Effector CD8-positive, alpha-beta T cell (primary cell): ENCODE data around the gene CLMN.
"Not testable (repeated sequence)": the region's sequence is repeated elsewhere in the genome, so short reads cannot be mapped to it uniquely, and the experiment has no call there.

Experiments used
- DNase-seq: peaks from one replicate; lab custom pipeline; 2025; lab: John Stamatoyannopoulos, UW

CLMN gene

DNA sequence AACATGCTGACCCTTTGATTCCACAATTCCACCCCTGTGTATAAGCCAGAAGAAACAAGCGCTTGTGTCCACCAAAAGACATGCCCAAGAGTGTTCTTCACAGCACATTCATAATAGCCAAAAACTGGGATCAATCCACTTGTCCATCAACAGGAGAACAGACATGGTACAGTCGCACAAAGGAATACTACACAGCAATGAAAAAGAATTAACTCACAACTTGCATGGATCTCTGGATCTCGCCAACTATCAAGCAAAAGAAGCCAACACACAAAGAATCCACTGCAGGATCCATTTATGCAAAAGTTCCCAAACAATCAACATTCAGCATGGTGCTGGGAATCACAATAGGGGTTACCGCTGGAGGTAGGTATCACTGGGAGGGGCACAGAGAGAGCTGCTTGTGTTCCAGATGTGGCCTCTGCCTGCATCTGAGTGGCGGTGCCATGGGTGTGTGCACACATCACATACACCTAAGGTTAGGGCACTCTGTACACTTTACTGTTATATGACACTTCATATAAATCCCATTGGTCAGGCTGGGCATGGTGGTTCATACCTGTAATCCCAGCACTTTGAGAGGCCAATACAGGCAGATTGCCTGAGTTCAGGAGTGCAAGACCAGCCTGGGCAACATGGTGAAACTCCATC lies 30.9 kb downstream of the CLMN start:
- DNase-seq, result no peak

DNA sequence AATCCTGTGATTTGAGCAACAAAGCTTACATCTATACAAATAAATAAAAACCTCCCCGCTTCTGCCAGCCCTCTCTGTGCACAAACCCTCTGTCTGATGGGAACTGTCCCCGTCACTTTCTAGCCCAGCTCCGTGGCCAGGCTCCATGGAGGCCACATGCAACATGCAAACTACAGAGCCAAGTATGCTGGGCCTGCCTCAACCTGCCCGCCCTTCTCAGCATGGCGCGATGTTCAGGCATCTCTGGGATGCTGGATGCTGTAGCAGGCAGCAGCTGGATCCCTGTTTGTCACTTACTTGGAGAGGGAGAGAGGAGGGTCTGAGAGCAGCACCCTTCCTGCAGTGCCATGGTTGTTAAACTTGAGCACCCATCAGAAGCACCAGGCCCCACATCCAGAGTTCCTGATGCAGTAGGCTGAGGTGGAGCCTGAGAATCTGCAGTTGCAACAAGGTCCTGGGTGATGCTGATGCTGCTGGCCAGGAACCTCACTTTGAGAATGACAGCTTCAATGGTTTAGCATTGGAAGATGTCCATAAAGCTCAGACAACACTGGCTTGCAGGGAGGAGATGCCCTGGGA lies 32.4 kb downstream of the CLMN start:
- DNase-seq, result no peak

DNA sequence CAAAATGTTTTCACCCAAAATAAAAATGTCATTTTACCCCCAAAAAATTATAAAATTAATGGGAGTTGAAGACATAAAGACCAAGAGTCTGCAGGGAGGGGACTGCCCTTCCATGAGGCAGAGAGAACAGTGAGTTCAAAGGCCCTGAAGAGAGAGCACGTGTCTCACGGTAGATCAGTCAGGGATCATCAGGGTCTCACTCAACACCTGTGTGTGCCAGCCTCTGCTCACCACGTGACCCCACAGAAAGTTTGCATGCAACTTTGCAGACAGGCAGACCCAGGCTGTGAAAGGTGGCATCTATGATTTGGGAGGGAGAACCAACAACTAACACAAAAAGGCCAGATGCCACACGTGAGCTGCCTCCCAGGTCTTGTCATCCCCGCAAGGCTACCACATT lies 33.1 kb downstream of the CLMN start:
- no peak for DNase-seq

DNA sequence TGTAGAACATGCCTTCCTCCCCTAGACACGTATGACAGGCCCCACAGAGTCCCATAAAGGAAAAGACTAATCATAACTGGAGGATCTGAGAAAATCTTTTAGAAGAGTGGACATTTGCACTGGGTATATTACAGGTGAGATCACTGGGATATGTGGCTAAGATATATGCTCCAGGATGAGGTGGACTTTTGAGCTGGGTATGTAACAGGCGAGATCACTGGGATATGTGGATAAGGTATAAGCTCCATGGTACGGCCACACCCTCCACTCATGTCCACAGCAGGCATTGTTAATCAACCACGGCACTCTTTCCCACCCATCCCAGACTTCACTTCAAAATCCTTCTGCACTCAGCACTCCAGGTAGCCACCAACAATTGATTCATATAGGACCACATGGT lies 34.1 kb downstream of the CLMN start:
- DNase-seq, result no peak

DNA sequence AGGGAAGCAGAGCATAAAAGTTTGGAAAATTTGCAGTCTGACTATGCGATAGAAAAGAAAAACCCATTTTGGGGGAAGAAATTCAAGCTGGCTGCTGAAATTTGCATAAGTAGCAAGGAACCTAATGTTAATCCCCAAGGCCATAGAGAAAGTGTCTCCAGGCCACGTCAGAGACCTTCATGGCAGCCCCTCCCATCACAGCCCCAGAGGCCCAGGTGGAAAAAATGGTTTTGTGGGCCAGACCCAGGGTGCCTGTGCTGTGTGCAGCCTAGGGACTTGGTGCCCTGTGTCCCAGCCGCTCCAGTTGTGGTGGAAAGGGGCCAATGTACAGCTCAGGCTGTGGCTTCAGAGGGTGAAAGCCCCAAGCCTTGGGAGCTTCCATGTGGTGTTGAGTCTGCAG lies 35.9 kb downstream of the CLMN start:
- DNase-seq, result not testable (repeated sequence)

GRCh38 chr14:95282986-95283380 lies 36.7 kb downstream of the CLMN start:
- not testable (repeated sequence) for DNase-seq

GRCh38 chr14:95282354-95282985 lies 37.2 kb downstream of the CLMN start:
- DNase-seq, result no peak

DNA sequence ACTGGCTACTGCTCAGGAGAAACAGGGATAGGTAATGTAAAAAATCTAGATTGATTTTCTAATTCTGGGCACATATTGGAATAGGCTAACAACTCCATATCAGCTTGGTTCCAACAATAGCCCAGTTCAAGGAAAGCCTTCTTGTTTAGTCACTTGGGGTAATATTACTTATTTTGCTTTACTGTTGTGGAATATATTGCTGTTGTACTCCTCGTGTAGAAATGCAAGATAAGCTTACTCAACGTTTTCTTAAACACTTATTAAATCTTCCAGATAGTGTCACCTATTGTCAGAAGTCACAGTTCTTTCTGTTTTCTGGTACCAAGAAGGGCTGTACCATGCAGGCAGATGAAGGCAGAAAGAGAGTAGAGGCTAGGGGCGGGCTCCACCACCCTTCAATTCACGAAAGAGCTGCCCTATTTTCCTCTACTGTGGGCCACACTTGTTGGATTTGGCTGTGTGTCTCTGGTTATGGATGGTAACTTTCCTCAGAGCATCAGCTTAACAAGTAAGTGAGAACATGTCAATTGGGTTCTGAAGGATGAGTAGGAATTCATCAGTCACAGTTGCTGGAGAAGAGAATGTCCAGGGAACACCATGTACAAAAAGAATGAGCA lies 38.0 kb downstream of the CLMN start:
- DNase-seq, result no peak

DNA sequence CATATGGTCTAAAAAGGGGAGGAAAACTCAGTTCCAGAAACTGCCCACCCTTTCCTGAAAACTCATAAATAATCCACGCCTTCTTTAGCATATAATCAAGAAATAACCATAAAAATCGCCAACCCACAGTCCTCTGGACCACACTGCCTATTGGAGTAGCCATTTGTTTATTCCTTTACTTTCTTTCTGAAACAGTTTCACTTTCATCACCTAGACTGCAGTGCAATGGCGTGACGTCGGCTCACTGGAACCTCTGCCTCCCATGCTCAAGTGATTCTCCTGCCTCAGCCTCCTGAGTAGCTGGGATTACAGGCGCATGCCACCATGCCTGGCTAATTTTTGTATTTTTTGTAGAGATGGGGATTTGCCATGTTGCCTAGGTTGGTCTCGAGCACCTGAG lies 44.2 kb downstream of the CLMN start:
- no peak for DNase-seq

GRCh38 chr14:95274874-95275273 lies 44.8 kb downstream of the CLMN start:
- no peak for DNase-seq

GRCh38 chr14:95274279-95274678 lies 45.4 kb downstream of the CLMN start:
- no peak for DNase-seq

DNA sequence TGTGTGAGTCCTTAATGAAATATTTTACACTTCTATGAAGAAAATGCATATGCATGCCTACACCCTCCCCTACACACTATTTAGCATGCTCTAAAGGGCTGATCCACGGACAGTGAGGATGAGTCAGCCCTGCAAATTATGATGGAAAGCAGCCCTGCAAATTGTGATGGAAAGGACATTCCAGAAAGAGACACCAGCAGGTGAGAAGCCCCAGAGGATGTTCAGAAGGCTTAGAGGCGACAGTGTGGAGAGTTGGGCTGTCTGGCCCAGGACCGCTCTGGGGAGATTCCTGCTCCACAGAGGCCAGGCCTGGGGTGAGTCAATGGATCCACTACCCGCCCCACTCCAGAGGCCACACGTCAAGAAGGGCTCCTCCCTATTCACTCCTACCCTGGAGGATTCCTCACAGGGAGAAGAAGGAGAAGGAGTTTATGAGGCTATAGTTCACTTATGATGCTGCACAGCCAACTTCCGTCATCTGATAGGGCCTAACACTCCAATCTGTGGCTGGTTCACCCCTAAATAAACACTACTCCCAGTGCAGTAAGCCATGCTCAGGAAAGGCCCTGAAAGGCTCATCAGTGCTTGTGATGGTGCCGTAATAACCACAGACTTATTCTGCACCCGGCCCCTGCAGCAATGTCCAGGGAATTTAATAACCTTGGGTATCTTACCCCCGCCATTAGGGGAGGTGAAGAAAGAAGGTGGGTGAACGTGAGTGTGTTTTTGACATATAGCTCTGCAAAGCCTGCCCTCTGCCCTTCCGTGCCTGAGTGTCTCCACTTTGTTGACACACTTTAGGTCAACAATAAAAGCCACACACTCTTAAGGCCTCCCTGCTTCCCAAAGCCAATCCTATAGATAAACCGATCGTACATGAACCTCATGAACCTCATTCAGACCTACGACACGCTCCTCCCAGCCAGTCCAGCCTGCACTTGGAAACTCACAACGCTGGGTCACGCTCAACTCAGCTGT lies 46.4 kb downstream of the CLMN start:
- DNase-seq, result no peak

GRCh38 chr14:95272057-95272456 lies 47.7 kb downstream of the CLMN start:
- DNase-seq, result no peak

GRCh38 chr14:95270203-95270602 lies 49.5 kb downstream of the CLMN start:
- no peak for DNase-seq

- DNase-seq, result no peak
Measured at GRCh38 chr14:95269493-95269892, 50.2 kb downstream of the CLMN start.

- no peak for DNase-seq
Measured at GRCh38 chr14:95268350-95268749, 51.4 kb downstream of the CLMN start.

DNA sequence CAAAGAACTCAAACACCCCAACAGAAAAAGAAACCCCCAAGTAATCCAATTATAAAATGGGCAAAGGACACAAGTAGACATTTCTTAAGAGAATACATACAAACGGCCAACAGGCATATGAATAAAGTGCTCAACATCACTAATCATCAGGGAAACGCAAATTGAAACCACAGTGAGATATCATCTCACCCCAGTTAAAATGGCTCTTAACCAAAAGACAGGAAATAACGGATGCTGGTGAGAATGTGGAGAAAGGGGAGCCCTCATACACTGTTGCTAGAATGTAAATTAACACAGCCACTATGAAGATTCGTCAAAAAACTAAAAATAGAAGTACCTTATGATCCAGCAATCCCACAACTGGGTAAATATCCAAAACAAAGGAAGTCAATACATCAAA lies 52.4 kb downstream of the CLMN start:
- DNase-seq, result no peak

DNA sequence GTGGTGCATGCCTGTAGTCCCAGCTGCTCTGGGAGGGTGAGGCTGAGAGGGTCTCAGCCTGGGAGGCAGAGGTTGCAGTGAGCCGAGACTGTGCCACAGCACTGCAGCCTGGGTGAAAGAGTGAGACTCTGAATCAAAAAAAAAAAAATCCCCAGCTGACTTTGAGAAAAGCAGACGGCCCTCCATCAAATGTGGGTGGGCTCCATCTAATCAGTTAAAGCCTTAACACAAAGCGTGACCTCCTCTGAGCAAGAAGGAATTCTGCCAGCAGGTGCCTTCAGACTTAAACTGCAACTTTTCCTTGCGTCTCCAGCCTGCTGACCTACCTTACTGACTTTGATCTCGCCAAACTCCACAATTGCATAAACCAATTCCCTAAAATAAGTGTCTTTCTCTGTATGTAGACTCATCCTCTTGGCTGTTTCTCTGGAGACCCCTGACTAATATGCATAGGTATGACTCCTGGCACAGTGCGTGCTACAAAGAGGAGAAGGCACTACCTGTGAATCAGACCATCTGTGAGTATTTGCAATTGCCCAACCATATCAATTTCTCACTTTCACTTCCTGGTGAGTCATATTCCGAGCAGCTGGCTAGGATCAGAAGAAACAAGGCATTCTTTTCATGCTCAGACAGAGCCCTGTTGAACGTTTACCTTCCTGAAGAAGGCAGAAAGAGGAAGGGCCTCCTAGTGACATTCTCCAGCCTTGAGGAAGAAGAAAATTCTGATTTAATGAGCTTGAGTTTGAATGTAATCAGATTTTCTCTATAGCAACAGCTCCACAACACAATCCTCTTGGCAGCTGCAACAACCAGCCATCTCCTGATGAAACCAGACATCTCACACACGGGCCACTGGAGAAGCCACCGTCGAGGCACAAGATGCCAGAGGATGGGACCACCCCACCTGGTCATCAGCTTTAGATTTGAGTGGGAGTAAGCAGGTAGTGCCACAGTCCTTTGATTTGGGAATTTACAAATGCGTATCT lies 54.3 kb downstream of the CLMN start:
- no peak for DNase-seq

DNA sequence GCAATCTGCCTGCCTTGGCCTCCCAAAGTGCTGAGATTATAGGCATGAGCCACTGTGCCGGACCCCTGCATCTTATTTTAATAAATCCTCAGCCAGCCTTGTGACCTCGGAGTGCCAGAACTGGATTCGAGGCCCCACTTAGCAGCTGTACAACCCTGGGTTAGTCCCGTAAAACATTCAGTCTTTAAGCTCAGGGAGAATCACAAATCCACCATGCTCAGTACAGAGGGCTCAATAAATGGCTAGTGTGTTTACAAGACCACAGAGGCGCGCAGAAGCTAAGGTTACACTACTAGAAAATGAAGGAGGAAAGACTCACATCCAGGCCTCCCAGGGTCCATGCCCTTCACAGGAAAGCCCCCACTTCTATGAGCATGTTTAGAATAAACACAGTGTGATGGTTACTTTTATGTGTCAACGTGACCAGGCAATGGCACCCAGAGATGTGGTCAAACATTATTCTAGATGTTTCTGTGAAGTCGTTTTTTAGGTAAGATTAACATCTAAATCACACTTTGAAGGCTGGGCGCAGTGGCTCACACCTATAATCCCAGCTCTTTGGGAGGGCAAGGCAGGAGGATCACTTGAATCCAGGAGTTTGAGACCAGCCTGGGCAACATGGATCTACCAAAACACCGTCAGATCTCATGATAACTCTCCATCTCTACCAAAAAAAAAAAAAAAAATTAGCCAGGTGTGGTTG lies 55.3 kb downstream of the CLMN start:
- DNase-seq, result no peak
